Heart right ventricle (tissue), 16 donors: ENCODE results near the gene C18orf32. TPM values are rescaled to one million over a fixed set of nuclear protein-coding genes. Genes with fewer than 3 reads are reported as not detected.
"Not testable (repeated sequence)": the region's sequence is repeated elsewhere in the genome, so short reads cannot be mapped to it uniquely, and the experiment has no call there.

ENCODE experiments used
- ATAC-seq, 8 donors: fragments of 200-7000 bp; cut with Tn5 transposase; one replicate each; pipeline ENCODE4 v1.9.1; 2020; ENCODE audit warnings: mild to moderate bottlenecking in 8 of 8, moderate library complexity in 8 of 8, moderate number of reproducible peaks in 1 of 8
- DNase-seq, 2 donors: peaks; one replicate each; pipeline ENCODE4 v3.0.0-alpha.2; 2020
- H3K27ac ChIP-seq, 10 donors: fragments of 200-600 bp; sonication (generic) in 2 of 10; one replicate each; pipeline versions ENCODE4 v1.5.0 to v1.8.0; 2020 to 2022; ENCODE audit warnings: mild to moderate bottlenecking in 3 of 10
- H3K27me3 ChIP-seq, 7 donors: fragments of 200-600 bp; one replicate each; pipeline ENCODE4 v1.8.0; 2021 to 2022; ENCODE audit warnings: mild to moderate bottlenecking in 2 of 7
- H3K36me3 ChIP-seq, 9 donors: fragments of 200-600 bp; sonication (generic) in 1 of 9; one replicate each; pipeline versions ENCODE4 v1.5.0 to v1.8.0; 2020 to 2022; ENCODE audit warnings: mild to moderate bottlenecking in 2 of 9
- H3K4me1 ChIP-seq, 9 donors: fragments of 200-600 bp; sonication (generic) in 1 of 9; one replicate each; pipeline versions ENCODE4 v1.5.0 to v1.8.0; 2020 to 2022; ENCODE audit warnings: mild to moderate bottlenecking in 4 of 9
- H3K4me3 ChIP-seq, 10 donors: fragments of 200-600 bp; sonication (generic) in 2 of 10; one replicate each; pipeline versions ENCODE4 v1.5.0 to v1.8.0; 2020 to 2022; ENCODE audit warnings: mild to moderate bottlenecking in 7 of 10, moderate library complexity in 2 of 10
- H3K9me3 ChIP-seq, 11 donors: fragments of 200-600 bp in 10 of 11; sonication (generic) in 2 of 11; one replicate each; pipeline versions ENCODE4 v1.5.0 to v1.8.0; 2013 to 2022; ENCODE audit warnings: mild to moderate bottlenecking in 2 of 11, control low read depth in 1 of 11, moderate library complexity in 1 of 11
- CTCF ChIP-seq, 9 donors: fragments of 200-600 bp; sonication (generic) in 2 of 9; IDR thresholded peaks; one replicate each; pipeline versions ENCODE4 v1.5.0 to v1.8.0; 2021 to 2022; ENCODE audit warnings: antibody characterized with exemption in 9 of 9, mild to moderate bottlenecking in 5 of 9, moderate library complexity in 1 of 9
- WGBS, 2 donors: extraction: QIAGEN DNeasy Blood & Tissue Kit; methylation state at CpG; one replicate each; pipeline ENCODE4 v1.1.7; 2013; ENCODE audit warnings: inconsistent platforms in 1 of 2; 5-methylcytosine and 5-hydroxymethylcytosine counted together
- intact Hi-C, 10 donors: fragments of 100-400 bp; cut with DNase I; formaldehyde crosslinking; loops; one replicate each; pipeline versions ENCODE4 v1.11.1 to v1.14.2; 2022
- polyA plus RNA-seq, 2 donors: library from polyadenylated mRNA; stranded (reverse); fragments of 200-250 nt; gene quantifications; one replicate each; pipeline ENCODE4 v1.2.3, GENCODE V29; 2013
- total RNA-seq, 10 donors: library from RNA; stranded (reverse); fragmentation: NEBNext Ultra II Directional in 3 of 10; extraction: Animal tissue kit (Norgen Biotek cat#: 25700) in 3 of 10; gene quantifications; one replicate each; pipeline versions ENCODE4 v1.2.1 to v1.2.4, GENCODE V29; 2021 to 2023
- donor health status: Arrhythmogenic right ventricular cardiomyopathy.
- donor health status: ischemic (EF 13 %, LVEDD 7.1; RV severe dilation, severe dysfunction).
- donor health status: healthy with polysubstance abuse.
- donor health status: DM: no; HTN: yes; CAD: no.
- donor health status: DM: no; HTN: no; CAD: no.
- donor health status: ischemic (EF 25% LVEDD 6.9; RV normal size, moderate dysfunction).
- donor health status: ischemic (EF 25% LVEDD 5.7; RV mildly dilated, moderate dysfunction).
- donor health status: healthy.
- donor health status: DM: yes; HTN: yes; CAD: no.
- donor health status: Ischemic cardiomyopathy.
- donor health status: ischemic (EF 35%, LVEDD 5.7; RV mildly dilated, moderate dysfunction).
- donor health status: nonischemic (EF 11% LVEDD 7.7; RV severe dilation, severe dysfunction).
- donor health status: DM: yes; HTN: yes; CAD: no.
- donor health status: PGD.
- donor health status: ischemic (EF 29% LVEDD 5.4; RV normal size, mild dysfunction).
- donor health status: nonischemic (EF 23%, LVEDD 6.1; RV moderate dilation, normal function).

Gene C18orf32
- total and polyA plus RNA-seq, 12 donors = 25.1 to 68.3 (median 43.3) TPM

- ATAC-seq (no peak), DNase-seq (no peak)
- Histone ChIP-seq H3K4me3 (no peak overlapping the region), H3K27me3 (peaks cover 0 to 4% (median 0%) of the 10 kb centered on the region in 7 donors), H3K9me3 (no peaks in the 10 kb centered on the region), H3K4me1 (no peaks in the 10 kb centered on the region), H3K36me3 (no peaks in the 10 kb centered on the region), H3K27ac (no peak overlapping the region)
- 62 to 75% methylated on average over 2 of the region's 2 CpGs for WGBS, 2 donors
- intact Hi-C loops = no loop called here
- no peak for TF ChIP-seq CTCF (IDR thresholded peaks at IDR 0.05)
These were observed 37.3 kb upstream of the C18orf32 start for GRCh38 chr18:49524349-49524748.

GRCh38 chr18:49523580-49524093, 36.6 kb upstream of the C18orf32 start:
- intact Hi-C loops, H3K9me3 ChIP-seq, DNase-seq, H3K27ac ChIP-seq, H3K27me3 ChIP-seq, ATAC-seq, H3K4me3 ChIP-seq, H3K36me3 ChIP-seq, H3K4me1 ChIP-seq: not testable (repeated sequence)
- 96% methylated on average over 7 of the region's 7 CpGs for WGBS, 2 donors

GRCh38 chr18:49521216-49521835, 34.3 kb upstream of the C18orf32 start:
- WGBS, 2 donors = 61 to 70% methylated on average over 7 of the region's 7 CpGs
- TF ChIP-seq CTCF (IDR thresholded peaks at IDR 0.05) = no peak

GRCh38 chr18:49520661-49521145, 33.7 kb upstream of the C18orf32 start:
- TF ChIP-seq CTCF (IDR thresholded peaks at IDR 0.05) = no peak
- H3K9me3 ChIP-seq = no peaks in the 10 kb centered on the region

More at GRCh38 chr18:49521216-49521835, 34.3 kb upstream of the C18orf32 start:
- intact Hi-C loops = no loop called here
- Histone ChIP-seq H3K9me3 (no peaks in the 10 kb centered on the region), H3K36me3 (no peaks in the 10 kb centered on the region), H3K27me3 (peaks cover 0 to 3% (median 0%) of the 10 kb centered on the region in 7 donors), H3K4me3 (no peak overlapping the region), H3K4me1 (no peaks in the 10 kb centered on the region), H3K27ac (no peak overlapping the region)
- DNase-seq = no peak
- ATAC-seq = no peak

More at GRCh38 chr18:49520661-49521145, 33.7 kb upstream of the C18orf32 start:
- ATAC-seq (no peak), DNase-seq (no peak)
- H3K27ac ChIP-seq = no peak overlapping the region
- peaks cover 0 to 3% (median 0%) of the 10 kb centered on the region in 7 donors for H3K27me3 ChIP-seq
- intact Hi-C loops = no loop called here
- 83 to 89% methylated on average over 2 of the region's 2 CpGs for WGBS, 2 donors
- no peak overlapping the region for H3K4me3 ChIP-seq
- no peaks in the 10 kb centered on the region for H3K36me3 ChIP-seq
- no peaks in the 10 kb centered on the region for H3K4me1 ChIP-seq
